RCC 7860 (cell line): Measurements from ENCODE around the gene HPCAL1.

ENCODE experiments used
- DNase-seq: peaks from one replicate; pipeline ENCODE4 v3.0.0-alpha.2; 2015; ENCODE audit warnings: low spot score
- FAIRE-seq: peaks from 2 replicates; lab custom pipeline; 2012; peaks lifted over from hg19 to GRCh38; lab: Jason Lieb, UNC

Gene HPCAL1

DNA sequence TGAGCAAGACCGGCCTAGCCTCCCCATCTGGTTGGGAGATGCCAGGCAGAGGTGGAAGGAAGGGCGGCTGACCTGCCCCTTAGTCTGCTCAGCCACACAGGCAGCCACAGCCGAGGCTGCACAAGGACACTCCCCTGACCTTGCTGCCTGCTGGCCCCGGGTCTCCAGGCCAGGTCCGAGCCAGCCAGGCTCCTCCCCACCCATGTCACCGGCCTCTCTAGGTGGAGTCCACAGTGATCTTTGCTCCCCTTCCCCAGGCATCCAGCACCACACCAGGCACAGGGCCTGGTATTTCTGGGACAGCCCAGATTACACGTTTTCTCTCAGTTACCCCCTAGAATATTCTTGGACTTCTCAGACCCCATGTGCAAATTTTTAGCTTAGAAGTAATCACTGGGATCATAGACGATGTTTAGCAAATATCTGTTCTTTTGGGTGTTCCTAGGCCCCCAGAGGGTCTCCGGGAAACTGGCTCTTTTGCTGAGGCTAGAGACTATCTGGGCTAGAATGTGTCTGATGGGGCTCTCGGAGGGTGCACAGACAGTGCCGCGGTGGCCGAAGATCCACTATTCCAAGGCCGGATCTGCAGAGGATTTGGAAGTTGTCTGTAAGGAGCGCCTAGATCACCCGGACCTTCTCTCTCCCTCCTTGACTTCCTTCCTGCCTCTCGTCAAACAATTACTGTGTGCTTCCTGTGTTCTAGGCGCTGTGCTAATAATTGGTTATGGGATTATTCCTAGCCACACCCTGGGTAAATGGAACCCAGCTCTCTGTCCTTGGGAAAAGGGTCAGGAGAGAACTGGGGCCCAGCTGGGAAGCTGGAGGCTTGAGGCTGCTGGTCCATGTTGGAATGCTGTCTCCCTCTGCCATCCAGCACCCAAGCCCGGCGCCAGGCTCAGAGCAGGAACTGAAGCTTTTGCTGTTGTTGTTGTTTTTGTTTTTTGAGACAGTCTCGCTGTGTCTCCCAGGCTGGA lies 98.6 kb downstream of the HPCAL1 start:
- FAIRE-seq (no peak), DNase-seq (no peak)

DNA sequence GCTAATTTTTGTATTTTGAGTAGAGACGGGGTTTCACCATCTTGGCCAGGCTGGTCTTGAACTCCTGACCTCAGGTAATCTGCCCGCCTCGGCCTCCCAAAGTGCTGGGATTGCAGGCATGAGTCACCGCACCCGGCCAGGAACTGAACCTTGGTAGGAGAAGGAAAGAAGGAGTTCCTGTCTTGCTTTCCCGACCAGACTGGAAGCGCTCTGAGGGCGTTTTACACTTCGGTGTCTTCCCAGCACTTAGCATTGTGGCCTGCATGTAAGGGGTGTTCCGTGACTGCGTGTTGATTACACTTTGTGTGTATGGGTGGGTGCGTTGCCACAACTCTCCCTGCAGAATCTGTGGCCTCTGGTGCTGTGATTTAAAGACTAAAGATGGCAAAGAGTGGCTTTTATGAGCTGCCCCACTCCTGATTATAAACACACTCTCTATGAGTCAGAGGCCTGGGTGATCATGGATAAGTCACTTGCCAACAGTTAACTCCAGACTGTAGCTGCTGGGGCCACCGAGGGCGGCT lies 99.4 kb downstream of the HPCAL1 start:
- DNase-seq (peak; percentile 79), FAIRE-seq (peak; percentile 79)

DNA sequence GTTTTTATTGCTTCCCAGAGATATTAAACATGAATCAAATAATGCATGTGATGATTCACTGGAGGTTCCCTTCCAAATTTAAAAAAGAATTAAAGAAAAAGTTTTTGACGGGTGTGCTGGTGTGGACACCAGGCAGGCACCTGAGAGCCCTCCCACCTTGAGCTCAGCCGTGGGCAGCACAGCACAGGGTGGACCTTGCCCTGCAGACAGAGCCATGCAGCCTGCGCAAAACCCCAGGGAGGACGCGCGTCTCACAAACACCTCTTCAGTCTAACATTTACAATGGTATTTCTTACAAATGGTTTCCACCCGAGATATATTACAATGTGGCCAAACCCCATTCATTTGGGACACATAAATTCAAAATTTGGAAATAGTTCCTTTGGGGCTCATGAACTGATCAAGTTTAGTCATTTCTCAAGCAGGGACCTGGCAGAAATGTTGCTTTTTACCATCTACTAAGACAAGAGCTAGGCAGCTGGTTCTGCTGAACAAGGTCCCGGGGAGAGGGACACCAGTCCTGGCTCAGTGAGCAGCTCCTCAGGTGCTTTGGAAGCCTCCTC lies 100.0 kb downstream of the HPCAL1 start:
- FAIRE-seq = no peak
- no peak for DNase-seq

DNA sequence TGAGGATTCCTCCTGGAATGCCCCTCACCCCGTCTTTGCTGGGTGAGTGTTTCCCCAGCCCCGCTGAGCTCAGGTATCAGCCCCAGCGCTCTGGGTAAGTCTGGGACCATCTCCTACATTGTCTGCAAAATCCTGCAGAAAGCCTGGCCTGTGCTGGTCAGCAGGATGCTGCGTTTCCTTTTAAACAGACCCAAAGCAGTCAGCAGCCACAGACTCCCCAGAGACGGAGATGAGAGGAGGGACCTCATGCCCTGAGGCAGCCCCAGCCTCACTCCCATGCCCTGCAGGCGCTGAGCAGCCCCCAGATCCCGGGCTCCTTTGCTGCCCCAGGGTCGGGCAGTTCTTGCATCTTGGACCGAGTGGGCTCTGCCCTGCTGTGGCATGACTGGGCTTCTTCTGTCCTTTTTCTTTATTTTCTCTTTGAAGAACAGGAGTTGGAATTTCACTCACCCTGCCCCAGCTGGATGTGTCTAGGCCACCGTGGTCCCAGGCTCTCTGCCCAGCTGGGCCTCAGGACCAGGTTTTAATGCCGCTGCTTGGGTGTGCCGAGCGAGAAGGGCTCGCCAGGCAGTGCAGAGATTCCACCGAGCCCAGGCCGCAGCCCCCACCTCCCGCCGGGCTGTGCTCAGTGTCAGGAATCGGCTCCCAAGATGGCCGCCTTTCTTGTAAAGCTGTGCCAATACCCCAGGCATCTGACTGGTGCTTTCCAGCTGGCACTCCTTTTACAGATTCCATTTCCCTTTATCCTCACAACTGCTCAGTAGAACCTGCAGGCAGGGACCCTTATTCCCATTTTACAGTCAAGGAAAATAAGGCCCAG lies 101.8 kb downstream of the HPCAL1 start:
- DNase-seq = no peak
- FAIRE-seq = no peak

DNA sequence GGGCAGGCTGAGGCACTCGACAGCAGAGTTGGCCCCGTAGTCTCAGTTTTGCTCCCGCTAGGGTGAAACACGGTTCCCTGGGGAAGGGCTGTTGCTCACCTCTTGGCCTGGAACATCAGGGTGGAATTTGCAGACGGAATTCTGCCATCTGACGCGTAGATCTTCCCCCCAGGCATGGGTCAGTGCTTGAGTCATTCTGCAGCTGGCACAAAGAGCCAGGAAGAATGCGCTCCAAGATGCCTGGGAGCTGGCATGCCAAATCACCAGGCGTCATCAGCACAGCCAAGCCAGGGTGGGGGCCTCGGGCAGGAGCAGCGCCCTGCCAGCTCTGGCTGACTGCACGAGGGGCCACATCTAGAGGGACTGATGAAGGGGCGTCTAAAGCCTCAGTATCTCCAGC lies 102.7 kb downstream of the HPCAL1 start:
- DNase-seq (peak; percentile 97), FAIRE-seq (peak; percentile 89)

DNA sequence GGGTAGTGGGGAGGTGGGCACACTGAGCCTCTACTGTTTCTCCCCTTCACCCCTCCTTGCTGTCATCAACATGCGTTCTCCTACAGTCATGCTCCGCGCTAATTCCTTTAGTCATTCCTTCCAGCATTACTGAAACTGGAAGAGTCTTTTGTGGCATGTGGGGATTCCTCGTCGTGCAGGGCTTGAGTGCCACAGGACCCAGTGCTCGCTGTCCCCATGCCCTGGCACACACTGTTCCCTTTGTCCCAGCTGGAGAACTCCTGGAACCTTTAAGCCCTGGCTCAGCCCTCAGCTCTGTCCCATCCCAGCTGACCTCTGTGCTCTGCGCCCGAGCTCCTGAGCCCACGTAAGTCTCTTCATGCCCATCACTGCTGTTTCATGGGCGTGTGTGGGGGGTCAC lies 103.3 kb downstream of the HPCAL1 start:
- DNase-seq (peak; percentile 54), FAIRE-seq (no peak)

DNA sequence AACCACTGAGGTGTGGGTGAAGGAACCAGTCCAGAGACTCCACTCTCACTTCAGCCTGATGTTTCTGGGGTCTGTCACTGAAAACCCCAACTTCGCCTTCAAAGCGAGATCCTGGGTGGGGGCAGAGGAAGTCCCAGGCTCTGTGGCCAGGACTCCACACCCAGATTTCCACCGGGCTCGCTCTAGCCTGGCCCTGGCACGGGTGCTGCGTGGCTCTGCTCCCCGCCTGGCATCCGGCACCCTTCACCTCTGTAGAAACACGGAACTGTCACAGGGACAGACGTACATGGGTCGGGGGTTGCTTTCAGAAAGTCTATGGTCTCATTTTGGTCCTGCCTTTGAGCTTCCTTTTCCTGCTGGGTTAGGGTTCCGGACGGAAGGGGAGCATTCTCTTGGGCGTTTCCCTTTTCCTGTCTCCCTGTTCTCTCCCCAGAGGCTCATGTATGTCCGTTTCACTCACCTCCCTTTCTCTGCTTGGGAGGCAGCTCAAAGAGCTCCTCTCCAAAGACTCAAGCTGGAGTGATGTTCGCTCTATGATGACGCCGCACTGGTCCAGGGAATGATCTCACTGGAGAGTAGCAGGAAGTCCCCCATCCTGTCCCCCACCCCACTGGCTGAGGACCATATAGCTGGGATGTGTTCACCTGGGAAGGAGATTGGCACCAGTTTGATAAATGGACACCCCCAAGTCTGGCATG lies 103.9 kb downstream of the HPCAL1 start:
- no peak for FAIRE-seq

DNA sequence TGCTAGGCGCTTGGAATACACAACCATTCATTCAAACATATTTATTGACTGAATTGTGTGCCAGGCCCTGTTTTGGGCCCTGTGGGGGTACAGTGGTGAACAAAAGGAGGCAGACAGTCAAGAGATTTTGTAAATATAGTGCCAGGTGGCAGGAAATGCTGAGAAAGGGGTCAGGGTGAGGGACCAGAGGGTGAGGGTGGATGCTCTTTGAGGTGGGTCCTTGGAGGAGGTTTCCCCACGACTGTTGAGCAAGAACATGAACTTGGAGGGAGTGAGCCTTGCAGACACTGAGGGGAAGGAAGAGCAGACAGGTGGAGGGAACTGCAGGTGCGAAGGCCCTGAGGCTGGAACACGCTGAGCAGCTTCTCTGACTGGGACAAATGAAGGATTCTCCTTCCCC lies 104.7 kb downstream of the HPCAL1 start:
- no peak for DNase-seq
- FAIRE-seq = no peak

More for the DNA sequence above, 103.9 kb downstream of the HPCAL1 start:
- no peak for DNase-seq

DNA sequence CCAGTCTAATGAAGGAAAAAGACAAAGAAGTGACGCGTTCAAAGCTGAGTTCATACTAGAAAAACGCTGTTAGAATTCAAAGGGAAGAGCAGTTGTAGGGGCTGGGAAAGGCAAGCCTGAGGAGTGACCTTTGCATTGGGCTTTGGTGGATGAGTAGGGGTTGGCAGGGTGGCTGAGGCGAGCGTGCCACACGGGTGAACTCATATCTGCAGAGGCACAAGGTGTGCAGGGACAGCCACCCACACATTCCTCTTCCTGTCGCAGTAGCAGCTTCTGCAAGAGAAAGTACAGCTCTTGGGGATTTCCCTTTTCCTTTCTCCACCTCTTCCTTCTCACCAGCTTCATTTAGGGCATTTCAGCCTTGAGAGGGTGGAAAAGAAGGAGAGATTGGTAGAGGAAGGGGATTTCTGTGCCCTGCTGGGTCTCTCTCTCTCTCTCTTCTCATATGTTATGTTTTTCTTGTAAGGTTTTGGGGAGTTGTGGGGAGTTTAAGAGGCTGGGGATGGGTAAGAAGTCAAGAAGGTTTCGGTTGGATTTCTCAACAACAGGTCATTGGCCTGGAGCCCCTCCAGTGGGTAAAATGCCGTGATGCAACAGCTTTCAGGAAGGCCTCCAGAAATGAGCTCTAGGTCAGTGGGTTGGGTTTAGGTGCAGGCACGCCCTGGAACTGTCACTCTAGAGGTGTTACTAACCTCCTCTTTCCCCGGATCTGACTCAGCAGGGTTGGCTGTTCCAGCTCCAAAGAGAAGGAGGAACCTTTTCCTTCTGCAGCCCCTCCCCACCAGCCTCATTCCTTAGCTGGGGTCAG lies 105.3 kb downstream of the HPCAL1 start:
- peak; percentile 98 for DNase-seq
- peak; percentile 86 for FAIRE-seq

DNA sequence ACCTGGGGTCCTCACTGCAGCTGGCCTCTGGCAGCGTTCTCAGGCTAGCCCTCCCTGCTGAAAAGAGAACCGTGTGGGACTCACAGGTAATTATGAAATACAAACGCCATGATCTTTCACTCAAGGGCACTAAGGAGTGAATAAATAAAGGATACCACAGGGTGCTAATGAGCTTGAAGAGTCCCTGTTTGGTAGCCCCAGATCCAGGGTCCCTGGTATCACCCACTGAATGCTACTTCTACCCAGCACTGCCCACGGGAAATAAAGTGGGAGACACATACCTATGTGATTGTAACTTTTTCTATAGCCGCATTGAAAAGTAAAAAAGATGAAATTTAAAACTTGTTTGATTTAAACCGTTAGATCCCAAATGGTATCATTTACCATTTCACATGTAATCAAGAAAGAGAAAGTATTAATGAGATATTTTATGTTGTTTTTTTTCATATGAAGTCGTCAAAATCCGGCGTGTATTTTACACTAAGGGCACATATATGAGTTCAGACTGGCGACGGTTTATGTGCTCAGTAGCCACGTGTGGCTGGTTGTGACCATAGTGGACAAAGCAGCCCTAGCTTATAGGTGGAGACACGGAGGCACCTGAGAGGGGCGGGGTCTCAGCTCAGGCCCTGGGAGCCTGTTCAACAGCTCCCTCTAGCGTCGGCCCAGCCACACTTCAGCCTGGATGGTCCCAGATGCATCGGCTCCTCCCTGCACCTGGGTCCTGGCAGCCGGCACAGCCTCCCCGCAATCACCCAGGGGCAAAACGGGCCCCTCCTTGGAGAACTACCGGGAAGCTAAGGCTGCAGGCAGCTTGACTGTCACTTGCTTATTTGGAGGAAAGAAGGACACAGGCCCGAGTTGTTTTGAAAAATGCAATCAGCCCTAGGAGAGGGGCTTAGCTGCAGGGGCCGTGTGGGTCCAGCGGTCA lies 106.2 kb downstream of the HPCAL1 start:
- DNase-seq (peak; percentile 85), FAIRE-seq (peak; percentile 46)

DNA sequence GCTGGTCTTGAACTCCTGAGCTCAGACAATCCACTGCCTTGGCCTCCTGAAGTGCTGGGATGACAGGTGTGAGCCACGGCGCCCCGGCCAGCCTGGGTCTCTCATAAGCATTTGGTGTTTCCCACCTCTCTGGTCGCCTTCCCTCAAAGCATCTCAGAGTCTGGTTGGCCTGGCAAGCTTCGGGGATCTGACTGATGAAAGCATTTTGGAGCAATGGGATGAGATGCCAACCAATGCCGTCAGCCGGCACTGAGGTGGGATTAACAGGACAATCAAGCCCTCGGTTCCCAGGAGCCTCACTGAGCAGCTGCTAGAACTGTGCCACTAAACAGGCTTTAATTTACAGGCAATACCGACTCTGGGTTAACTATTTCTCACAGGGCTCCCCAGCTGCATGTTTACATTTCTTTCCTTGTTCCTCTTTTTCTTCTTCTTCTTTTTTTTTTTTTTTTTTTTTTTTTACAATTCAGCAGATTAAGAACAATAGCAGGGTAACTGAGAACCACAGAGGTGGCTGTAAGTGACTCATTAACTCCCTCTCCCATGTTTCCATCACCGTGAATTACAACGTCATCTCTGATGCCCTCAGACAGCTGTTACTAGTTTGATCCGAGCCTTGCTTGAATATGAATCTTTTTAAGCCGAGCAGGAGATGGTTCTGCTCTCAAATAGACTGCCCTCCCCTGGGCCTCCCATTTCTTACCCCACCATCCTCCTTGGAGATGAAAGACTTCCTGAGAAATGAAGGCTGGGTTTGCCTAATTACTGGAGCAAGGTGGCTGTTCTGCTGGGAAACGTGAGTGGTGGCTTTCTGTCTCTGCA lies 107.5 kb downstream of the HPCAL1 start:
- no peak for DNase-seq
- FAIRE-seq = no peak

DNA sequence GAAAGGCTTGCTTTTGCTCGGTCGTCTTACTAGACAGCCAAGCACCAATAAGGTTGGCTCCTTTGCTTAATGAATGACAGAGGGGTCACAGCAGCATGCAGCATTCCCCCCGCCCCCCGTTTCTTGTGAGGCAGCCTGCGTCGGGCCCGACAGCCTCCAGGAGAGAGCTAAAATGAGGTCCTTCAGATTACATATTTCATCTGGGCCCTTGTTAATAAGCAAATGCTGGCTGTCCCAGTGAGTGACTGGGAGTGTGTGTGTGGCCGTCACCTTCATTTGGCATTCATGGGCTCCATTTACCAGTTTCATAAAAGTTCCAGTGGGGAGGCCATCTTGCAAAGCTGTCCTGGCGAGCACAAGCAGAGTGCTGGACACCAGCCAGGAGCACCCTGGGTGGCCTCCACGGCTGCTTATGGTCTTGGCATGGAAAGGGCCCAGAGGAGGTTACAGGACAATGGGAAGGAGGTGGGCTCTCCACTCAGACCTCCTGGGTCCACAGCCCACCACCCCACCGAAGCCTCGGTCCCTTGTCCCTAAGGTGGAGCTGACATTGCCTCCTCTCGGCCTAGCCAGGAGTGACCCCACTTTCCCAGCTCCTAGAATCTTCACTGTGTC lies 108.2 kb downstream of the HPCAL1 start:
- FAIRE-seq (no peak), DNase-seq (no peak)

DNA sequence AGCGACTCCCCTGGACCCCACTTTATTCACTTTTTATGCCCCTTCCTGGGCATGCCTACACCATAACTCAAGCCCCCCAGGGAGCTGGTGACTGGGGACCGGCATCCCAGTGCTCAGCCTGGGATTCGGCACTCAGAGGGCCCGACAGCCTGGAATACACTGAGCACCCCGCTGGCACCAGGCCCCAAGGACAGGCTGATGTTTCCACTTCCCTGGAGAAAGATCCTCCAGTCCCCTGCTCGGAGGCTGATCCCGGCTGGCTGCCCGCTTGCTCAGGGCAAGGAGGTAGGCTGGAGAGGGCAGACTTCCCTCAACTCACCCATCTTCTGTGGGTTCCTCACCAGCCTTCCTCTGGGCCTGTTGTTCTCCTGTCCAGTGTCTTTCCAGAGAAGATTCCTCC lies 108.9 kb downstream of the HPCAL1 start:
- no peak for DNase-seq

DNA sequence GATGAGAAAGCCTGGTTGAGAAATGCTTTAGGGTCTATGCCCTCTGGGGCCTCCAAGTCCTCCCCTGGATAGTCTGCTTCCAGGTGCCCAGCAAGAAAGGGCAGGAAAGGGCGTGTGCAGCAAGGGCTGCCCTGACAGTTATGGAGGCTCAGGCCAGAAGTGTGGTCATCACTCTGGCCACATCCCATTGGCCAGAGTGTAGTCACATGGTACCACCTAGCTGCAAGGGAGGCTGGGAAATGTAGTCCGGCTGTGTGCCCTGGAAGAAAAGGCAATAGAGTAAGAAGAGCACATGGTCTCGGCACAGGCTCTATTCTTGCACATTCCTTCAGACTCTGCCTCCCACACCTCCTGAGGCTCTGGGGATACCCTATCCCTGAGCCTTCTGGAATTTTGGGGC lies 109.7 kb downstream of the HPCAL1 start:
- no peak for FAIRE-seq
- DNase-seq = peak; percentile 22

More for the DNA sequence above, 108.9 kb downstream of the HPCAL1 start:
- no peak for FAIRE-seq

DNA sequence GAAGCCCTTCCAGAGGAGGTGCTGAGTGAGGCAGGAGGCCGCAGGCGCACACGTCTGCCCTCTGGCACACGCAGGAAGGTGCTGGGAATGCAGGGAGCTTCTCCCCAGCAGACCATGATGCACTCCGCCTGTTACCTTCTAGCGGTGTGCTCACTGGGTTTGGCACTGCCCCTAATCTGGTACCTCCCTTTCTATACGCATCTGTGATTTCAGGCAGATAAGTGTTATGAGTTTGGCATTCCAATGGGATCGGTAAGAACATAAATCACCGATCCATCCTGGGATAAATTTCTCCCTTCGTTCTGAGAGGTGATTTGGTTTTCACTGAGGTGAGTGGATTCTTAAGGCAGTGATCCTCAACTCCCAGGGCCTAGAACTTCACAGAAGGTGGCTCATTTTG lies 110.8 kb downstream of the HPCAL1 start:
- FAIRE-seq (no peak), DNase-seq (peak; percentile 63)

DNA sequence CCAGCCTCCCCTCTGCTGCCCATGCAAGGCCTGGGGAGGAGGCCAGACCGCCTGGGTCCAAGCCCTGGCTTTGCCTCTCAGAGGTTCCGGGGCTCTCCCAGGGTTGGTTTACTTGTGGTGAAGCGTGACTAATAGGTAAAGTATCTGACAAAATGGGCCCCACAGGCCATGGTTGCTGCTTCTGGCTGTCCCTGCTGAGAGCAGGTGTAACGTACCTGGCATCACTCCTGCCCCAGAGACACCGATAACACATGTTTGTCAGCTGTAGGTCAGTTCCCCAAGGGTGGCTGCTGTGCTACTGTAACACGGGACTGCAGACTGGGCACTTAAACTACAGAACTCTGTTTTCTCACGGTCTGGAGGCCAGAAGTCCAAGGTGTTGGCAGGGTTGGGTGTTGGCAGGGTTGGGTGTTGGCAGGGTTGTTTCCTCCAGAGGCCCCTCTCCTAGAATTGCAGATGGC lies 111.3 kb downstream of the HPCAL1 start:
- DNase-seq (peak; percentile 49), FAIRE-seq (peak; percentile 50)

DNA sequence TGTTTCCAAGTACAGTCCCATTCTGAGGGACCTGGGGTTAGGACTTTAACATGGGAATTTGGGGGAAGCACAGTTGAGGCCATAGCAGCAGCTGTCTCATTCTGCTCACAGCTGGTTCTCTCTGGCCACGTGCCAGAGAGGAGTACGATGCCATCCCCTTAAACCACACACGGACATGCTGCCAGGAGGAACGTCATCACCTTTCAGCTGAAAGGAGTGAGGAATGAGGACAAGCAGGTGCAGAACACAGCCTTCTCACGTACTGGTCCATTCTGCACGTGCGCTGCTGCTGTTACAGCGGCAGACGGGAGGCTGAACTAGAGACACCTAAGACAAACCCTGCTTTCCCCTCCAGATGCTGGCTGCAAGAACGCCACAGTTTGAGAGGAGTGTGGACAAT lies 111.9 kb downstream of the HPCAL1 start:
- DNase-seq (no peak), FAIRE-seq (no peak)
